ENCODE measurements around the gene TNRC6B. TPM values are rescaled to one million over a fixed set of nuclear protein-coding genes. Genes with fewer than 3 reads are reported as not detected.
A peak's percentile ranks its signal among the peaks of the same experiment; 100 is the strongest.

TNRC6B gene
- total RNA-seq, 2 donors from 2014 or later: 128 to 140 TPM

DNA sequence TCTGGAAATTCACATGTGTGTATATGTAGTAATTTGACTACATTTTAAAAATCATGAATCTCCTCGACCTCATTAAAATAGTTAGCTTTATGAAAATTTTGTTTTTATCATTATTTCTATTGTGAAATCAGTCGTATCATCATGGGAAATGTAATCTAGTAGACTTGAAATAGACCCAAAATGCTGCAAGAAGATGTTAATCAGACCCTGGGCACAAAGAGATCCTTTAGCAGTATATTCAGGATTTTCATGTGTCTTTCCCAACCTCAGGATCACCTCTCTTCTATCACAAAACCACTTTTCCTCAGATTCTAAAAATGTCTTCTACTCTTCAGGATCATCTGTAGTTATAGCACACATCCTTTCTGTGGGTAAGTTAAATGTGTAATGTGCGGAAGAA, 93.7 kb downstream of the TNRC6B start:
- Mint-ChIP-seq H3K4me3 (no peak overlapping the region), H3K27ac (peak overlapping the region; percentile 24), H3K36me3 (ENCODE audit: low read depth) (peaks cover 4% of the 10 kb centered on the region), H3K27me3 (no peaks in the 10 kb centered on the region), H3K4me1 (peaks cover 19% of the 10 kb centered on the region)
- no peaks in the 10 kb centered on the region for H3K9me3 ChIP-seq (ENCODE audit: control insufficient read depth, low read length, poor library complexity, severe bottlenecking)
- ATAC-seq (no peak), DNase-seq (no peak)

DNA sequence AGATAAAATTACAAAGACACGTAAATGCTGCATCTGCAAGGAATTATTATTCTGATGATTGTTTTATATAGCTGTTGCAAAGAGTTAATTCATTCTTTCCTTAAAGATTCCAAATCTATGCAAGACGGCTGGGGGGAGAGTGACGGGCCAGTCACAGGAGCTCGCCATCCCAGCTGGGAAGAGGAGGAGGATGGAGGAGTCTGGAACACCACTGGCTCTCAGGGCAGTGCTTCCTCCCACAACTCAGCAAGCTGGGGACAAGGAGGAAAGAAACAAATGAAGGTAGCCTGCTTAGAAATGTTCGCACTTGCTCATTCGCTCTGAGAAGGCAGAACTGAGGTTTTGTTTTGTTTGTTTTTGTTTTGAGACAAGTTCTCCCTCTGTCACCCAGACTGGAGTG, 95.6 kb downstream of the TNRC6B start:
- no peaks in the 10 kb centered on the region for H3K9me3 ChIP-seq (ENCODE audit: control insufficient read depth, low read length, poor library complexity, severe bottlenecking)
- DNase-seq (no peak), ATAC-seq (no peak)
- H3K27ac Mint-ChIP-seq: peak overlapping the region; percentile 97
- H3K36me3 Mint-ChIP-seq (ENCODE audit: low read depth): peaks cover 4% of the 10 kb centered on the region
- no peaks in the 10 kb centered on the region for H3K27me3 Mint-ChIP-seq
- H3K4me3 Mint-ChIP-seq: no peak overlapping the region
- peaks cover 30% of the 10 kb centered on the region for H3K4me1 Mint-ChIP-seq

DNA sequence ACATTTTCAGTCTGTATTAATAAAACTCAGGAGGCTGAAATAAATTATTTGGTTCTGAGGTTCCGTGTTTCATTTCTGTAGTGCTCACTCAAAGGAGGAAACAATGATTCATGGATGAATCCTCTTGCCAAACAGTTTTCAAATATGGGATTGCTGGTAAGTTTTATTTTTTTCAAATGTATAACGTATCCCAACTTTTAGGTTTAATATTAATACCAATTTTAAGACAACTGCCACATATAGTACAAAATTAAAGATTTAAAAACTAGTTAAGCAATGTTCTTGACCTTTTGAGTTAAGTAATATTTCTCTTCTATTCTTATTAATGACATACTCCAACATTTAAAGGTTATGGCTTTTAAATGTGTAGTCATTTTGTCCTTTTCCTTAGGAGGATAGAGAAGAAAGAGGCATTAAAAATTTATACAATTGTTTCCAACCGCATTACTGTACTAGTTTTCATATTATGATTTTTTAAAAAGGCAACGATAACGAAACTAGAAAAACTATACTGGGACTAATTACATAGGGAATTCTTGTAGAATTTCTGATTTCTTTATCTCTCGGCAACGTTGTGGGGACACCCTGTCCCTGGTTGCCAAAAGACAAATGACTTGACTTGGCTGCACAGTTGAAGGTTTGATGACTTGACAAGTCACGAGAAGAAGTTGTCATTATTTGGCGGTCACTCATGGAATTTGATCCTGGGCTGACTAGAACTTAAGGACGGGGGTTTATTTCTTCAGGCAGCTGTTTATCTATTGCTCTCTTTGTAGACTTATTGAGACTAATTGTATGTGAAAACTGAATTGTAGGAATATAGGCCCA, 99.5 kb downstream of the TNRC6B start:
- H3K36me3 Mint-ChIP-seq (ENCODE audit: low read depth): peaks cover 5% of the 10 kb centered on the region
- ATAC-seq: no peak
- H3K4me1 Mint-ChIP-seq: peaks cover 37% of the 10 kb centered on the region
- no peaks in the 10 kb centered on the region for H3K9me3 ChIP-seq (ENCODE audit: control insufficient read depth, low read length, poor library complexity, severe bottlenecking)
- no peaks in the 10 kb centered on the region for H3K27me3 Mint-ChIP-seq
- no peak for DNase-seq
- no peak overlapping the region for H3K4me3 Mint-ChIP-seq
- H3K27ac Mint-ChIP-seq: peak overlapping the region; percentile 97

DNA sequence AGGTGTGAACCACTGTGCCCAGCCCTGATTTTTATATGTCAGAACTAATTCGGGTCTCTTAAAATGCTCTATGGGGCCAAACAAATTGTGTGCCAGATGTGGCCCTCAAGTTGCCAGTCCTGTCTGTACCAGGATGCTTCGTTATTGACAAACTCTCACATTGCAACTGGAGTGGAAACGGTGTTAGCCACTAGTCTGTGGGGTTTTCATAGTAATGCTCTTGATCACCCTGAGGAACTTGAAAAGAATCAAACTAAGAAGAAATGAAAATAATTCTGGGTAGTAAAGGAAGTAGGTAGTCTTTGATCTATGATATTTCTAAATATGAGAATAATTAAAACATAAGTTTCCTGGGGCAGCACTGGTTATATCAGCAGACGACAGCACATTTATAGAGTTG, 101.3 kb downstream of the TNRC6B start:
- no peaks in the 10 kb centered on the region for H3K9me3 ChIP-seq (ENCODE audit: control insufficient read depth, low read length, poor library complexity, severe bottlenecking)
- ATAC-seq: peak; percentile 20
- no peaks in the 10 kb centered on the region for H3K27me3 Mint-ChIP-seq
- H3K4me1 Mint-ChIP-seq: peaks cover 34% of the 10 kb centered on the region
- H3K4me3 Mint-ChIP-seq: no peak overlapping the region
- no peak for DNase-seq
- H3K27ac Mint-ChIP-seq: peak overlapping the region; percentile 86
- peaks cover 3% of the 10 kb centered on the region for H3K36me3 Mint-ChIP-seq (ENCODE audit: low read depth)

DNA sequence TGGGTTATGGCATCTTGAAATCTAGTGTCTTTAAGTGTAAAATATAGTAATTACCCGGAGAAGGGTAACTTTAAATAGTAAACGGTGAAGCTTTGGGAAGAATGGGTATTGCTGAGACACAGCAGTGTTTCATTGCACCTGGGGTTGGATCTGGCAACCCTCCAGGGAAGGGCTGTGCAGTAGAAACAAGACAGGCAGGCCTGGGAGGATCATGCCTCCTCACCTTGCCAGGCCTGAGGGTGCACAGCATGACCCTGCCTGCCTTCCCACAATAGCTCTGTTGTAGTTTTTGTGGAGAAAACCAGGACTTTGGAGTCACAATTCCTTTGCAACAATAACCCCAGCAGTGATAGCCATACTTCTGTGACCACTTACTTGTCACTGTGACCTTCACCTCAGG, 104.0 kb downstream of the TNRC6B start:
- Mint-ChIP-seq H3K4me1 (peaks cover 36% of the 10 kb centered on the region), H3K27ac (peak overlapping the region; percentile 90), H3K36me3 (ENCODE audit: low read depth) (peaks cover 3% of the 10 kb centered on the region), H3K27me3 (no peaks in the 10 kb centered on the region), H3K4me3 (no peak overlapping the region)
- no peaks in the 10 kb centered on the region for H3K9me3 ChIP-seq (ENCODE audit: control insufficient read depth, low read length, poor library complexity, severe bottlenecking)
- ATAC-seq (no peak), DNase-seq (no peak)

DNA sequence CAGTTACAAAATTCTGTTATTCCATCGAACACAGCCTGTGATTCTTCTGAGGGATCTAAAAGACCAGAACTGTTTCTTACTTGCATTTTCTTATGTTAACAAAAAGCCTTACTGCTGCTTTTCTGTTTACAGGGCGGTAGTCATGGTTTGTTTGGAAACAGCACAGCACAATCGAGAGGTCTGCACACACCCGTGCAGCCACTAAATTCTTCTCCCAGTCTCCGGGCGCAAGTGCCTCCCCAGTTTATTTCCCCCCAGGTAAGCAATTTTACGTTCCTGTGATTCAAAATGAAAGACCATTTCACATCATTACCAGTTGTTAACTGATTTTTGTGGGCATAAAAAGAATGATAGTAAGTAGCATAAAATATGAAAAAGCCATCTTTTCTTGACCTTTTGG, 107.8 kb downstream of the TNRC6B start:
- H3K4me3 Mint-ChIP-seq: peak overlapping the region; percentile 28
- no peaks in the 10 kb centered on the region for H3K9me3 ChIP-seq (ENCODE audit: control insufficient read depth, low read length, poor library complexity, severe bottlenecking)
- H3K36me3 Mint-ChIP-seq (ENCODE audit: low read depth): peaks cover 16% of the 10 kb centered on the region
- no peak for DNase-seq
- H3K27ac Mint-ChIP-seq: peak overlapping the region; percentile 95
- no peak for ATAC-seq
- H3K27me3 Mint-ChIP-seq: no peaks in the 10 kb centered on the region
- H3K4me1 Mint-ChIP-seq: peaks cover 39% of the 10 kb centered on the region

DNA sequence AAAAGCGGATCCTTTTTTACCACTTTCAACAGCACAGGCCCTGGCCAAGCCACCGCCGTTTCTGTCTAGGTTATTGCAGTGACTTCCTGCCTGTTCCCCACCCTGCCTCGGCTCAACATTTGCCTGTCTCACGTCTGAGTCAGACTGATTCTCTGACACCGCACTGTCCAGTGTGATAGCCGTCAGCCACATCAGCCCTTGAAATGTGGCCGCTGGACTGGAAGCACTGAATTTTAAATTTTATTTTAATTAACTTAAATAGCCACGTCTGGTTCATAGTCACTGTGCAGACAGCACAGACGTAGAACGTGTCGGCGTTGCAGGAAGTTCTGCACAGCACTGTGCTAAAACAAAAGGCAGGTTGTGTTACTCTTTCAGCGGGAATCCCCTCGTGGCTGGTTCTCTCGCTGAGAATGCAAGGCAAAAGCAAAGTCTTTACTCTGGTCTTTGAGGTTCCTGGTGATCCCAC, 112.3 kb downstream of the TNRC6B start:
- Mint-ChIP-seq H3K27me3 (no peaks in the 10 kb centered on the region), H3K4me1 (peaks cover 34% of the 10 kb centered on the region), H3K27ac (peak overlapping the region; percentile 99), H3K4me3 (peak overlapping the region; percentile 91), H3K36me3 (ENCODE audit: low read depth) (peaks cover 18% of the 10 kb centered on the region)
- peak; percentile 37 to 65 (median 59) for DNase-seq
- peak; percentile 90 for ATAC-seq
- H3K9me3 ChIP-seq (ENCODE audit: control insufficient read depth, low read length, poor library complexity, severe bottlenecking): no peaks in the 10 kb centered on the region

DNA sequence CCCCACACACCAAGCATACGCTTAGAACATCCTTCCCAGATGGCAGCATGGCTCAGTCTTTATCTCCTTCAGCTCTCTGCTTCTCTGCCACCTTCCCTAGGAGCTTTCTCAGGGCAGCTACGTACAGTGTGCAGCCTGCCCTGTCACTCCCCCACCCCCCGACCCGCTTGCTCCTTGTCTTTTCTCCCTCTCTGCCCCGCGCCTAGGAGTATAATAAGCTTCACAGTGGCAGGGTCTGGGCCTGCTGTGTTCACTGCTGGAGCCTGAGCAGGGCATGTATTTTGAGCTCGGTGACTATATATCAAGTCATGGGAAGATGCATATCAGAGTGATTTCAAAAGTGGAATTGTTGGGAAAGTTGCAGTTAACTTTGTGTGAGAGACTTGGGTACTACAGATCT, 112.8 kb downstream of the TNRC6B start:
- Mint-ChIP-seq H3K4me3 (peak overlapping the region; percentile 74), H3K4me1 (peaks cover 33% of the 10 kb centered on the region), H3K27ac (peak overlapping the region; percentile 99), H3K36me3 (ENCODE audit: low read depth) (peaks cover 21% of the 10 kb centered on the region), H3K27me3 (no peaks in the 10 kb centered on the region)
- DNase-seq (no peak), ATAC-seq (peak; percentile 49)
- H3K9me3 ChIP-seq (ENCODE audit: control insufficient read depth, low read length, poor library complexity, severe bottlenecking): no peaks in the 10 kb centered on the region

DNA sequence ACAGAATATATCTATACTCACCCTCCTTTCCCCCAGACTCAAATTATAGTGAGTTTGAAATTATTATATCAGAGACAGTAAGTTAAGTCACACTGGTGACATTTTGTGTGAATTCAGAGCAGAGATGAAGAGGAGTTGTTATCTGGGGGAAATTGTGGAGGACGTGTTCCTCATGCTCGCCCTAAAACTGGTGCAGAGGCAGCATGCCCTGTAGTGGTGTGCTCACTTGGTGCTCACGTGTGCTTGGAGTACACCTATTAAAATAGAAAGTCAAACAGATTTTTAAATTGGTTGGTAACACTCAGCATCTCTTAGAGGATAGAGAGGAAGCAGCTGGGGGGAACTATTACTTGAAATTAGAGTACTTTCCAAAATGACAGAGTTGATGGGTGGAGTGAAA, 117.0 kb downstream of the TNRC6B start:
- H3K4me1 Mint-ChIP-seq: peaks cover 20% of the 10 kb centered on the region
- peak overlapping the region; percentile 81 for H3K27ac Mint-ChIP-seq
- peaks cover 14% of the 10 kb centered on the region for H3K36me3 Mint-ChIP-seq (ENCODE audit: low read depth)
- H3K9me3 ChIP-seq (ENCODE audit: control insufficient read depth, low read length, poor library complexity, severe bottlenecking): no peaks in the 10 kb centered on the region
- no peaks in the 10 kb centered on the region for H3K27me3 Mint-ChIP-seq
- no peak for DNase-seq
- ATAC-seq: no peak
- H3K4me3 Mint-ChIP-seq: no peak overlapping the region

DNA sequence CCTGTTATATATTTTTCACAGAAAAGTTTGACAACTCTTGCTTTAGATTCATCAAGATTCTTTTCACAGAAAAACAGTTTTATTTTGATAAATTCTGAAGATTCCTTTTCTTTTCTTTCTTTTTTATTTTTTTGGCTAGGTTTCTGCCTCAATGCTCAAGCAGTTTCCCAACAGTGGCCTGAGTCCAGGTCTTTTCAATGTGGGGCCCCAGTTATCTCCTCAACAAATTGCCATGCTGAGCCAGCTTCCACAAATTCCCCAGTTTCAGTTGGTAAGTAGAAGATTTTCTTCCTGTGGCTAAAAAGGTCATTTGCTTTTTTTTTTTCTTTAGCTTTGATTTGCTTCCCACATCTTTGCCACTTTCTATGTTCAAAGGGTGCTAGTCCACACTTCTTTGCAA, 122.6 kb downstream of the TNRC6B start:
- ATAC-seq: no peak
- H3K27ac Mint-ChIP-seq: no peak overlapping the region
- no peaks in the 10 kb centered on the region for H3K9me3 ChIP-seq (ENCODE audit: control insufficient read depth, low read length, poor library complexity, severe bottlenecking)
- no peaks in the 10 kb centered on the region for H3K27me3 Mint-ChIP-seq
- peaks cover 10% of the 10 kb centered on the region for H3K36me3 Mint-ChIP-seq (ENCODE audit: low read depth)
- no peak overlapping the region for H3K4me3 Mint-ChIP-seq
- peaks cover 9% of the 10 kb centered on the region for H3K4me1 Mint-ChIP-seq
- no peak for DNase-seq

DNA sequence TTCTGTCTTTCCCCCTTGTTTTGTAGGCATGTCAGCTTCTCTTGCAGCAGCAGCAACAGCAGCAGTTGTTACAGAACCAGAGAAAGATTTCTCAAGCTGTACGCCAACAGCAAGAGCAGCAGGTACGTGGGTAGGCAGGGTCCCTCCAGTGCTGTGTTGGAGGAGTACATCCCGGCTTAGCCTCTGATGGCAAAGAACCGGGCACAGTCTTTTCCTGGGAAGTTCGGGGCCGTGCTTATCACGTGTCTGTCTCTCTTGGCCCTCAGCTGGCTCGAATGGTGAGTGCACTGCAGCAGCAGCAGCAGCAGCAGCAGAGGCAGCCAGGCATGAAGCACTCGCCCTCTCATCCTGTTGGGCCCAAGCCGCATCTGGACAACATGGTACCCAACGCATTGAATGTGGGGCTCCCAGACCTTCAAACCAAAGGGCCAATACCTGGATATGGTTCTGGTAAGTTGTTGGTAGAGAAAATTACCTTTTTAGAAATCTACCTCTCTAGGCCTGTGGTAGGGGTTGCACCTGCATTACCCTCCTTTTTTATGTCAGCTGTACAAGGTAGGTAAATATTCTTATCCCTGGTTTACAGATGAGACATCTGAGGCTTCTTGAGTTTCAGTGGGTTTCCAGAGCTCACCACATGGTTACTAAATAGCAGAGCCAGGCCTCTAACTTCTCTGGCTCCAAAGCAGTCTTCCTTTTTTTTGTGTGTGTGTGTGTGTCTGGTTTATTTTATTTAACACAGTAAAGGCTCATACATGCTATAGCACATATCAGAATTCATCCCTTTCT, 123.4 kb downstream of the TNRC6B start:
- H3K4me1 Mint-ChIP-seq: peaks cover 8% of the 10 kb centered on the region
- ATAC-seq: no peak
- no peaks in the 10 kb centered on the region for H3K9me3 ChIP-seq (ENCODE audit: control insufficient read depth, low read length, poor library complexity, severe bottlenecking)
- H3K4me3 Mint-ChIP-seq: no peak overlapping the region
- no peak for DNase-seq
- no peak overlapping the region for H3K27ac Mint-ChIP-seq
- no peaks in the 10 kb centered on the region for H3K27me3 Mint-ChIP-seq
- peaks cover 10% of the 10 kb centered on the region for H3K36me3 Mint-ChIP-seq (ENCODE audit: low read depth)

DNA sequence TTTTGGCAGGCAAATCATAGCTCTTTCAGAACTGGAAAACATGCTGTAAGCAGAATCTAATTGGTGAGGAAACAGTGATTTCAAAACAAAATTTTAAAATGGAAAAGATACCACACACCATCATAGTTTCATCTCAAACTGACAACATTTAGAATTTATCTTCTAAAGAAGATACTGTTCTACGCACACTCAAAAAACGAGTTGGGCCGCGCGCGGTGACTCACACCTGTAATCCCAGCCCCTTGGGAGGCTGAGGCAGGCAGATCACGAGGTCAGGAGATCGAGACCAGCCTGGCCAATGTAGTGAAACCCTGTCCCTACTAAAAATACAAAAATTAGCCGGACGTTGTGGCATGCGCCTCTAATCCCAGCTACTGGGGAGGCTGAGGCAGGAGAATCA, 124.4 kb downstream of the TNRC6B start:
- Mint-ChIP-seq H3K4me3 (no peak overlapping the region), H3K4me1 (peaks cover 8% of the 10 kb centered on the region), H3K27ac (no peak overlapping the region), H3K27me3 (no peaks in the 10 kb centered on the region), H3K36me3 (ENCODE audit: low read depth) (peaks cover 10% of the 10 kb centered on the region)
- no peaks in the 10 kb centered on the region for H3K9me3 ChIP-seq (ENCODE audit: control insufficient read depth, low read length, poor library complexity, severe bottlenecking)
- ATAC-seq (no peak), DNase-seq (no peak)

DNA sequence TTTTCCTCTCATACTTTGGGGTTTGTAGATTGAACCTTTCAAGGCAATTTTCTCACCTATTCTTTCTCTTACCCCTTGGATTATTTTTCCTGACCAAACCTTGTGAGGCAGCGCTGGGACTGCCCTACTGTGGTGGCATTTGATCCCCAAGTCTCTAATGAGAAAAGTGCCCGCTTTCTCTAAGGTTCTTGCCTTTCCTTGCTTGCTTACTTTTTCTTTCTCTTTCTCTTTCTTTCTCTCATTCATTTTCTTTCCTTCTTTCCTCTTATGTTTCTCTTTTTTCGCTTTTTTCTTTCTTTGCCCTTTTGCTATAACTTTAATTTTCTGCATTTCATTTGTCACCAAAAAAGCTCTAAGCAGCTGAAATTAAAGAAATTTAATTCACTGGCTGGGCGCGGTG, 127.9 kb downstream of the TNRC6B start:
- no peaks in the 10 kb centered on the region for H3K27me3 Mint-ChIP-seq
- no peak for DNase-seq
- H3K27ac Mint-ChIP-seq: peak overlapping the region; percentile 85
- no peak for ATAC-seq
- peaks cover 20% of the 10 kb centered on the region for H3K4me1 Mint-ChIP-seq
- H3K4me3 Mint-ChIP-seq: no peak overlapping the region
- H3K36me3 Mint-ChIP-seq (ENCODE audit: low read depth): peaks cover 14% of the 10 kb centered on the region
- no peaks in the 10 kb centered on the region for H3K9me3 ChIP-seq (ENCODE audit: control insufficient read depth, low read length, poor library complexity, severe bottlenecking)
